Right lobe of liver (tissue), 4 donors: Measurements from ENCODE around the gene CACNA1B.

Experiments
- CTCF ChIP-seq, 4 donors: fragments of 200-600 bp in 3 of 4; fragments of 450-650 bp in 1 of 4; IDR thresholded peaks; one replicate each; pipeline versions ENCODE4 v1.5.1 to v1.8.0; 2016 to 2022; ENCODE audit warnings: antibody characterized with exemption in 4 of 4, mild to moderate bottlenecking in 2 of 4
- POLR2A ChIP-seq: fragments of 450-650 bp; IDR thresholded peaks from one replicate; pipeline ENCODE4 v1.6.1; 2017; ENCODE audit warnings: antibody characterized with exemption, mild to moderate bottlenecking
- donor health status: DM: no; HTN: no; CAD: no.
- donor health status: DM: no; HTN: no; CAD: no.
- donor health status: DM: no; HTN: yes; CAD: no.

GRCh38 chr9:138038244-138038671 is 160.7 kb downstream of the CACNA1B start:
- TF ChIP-seq CTCF (IDR thresholded peaks at IDR 0.05) (no peak), POLR2A (no peak)
